GM21737 (cell line): Measurements from ENCODE around the gene ACER1.
"Not testable (repeated sequence)": the region's sequence is repeated elsewhere in the genome, so short reads cannot be mapped to it uniquely, and the experiment has no call there.

Experiments used
- ATAC-seq: cut with Tn5 transposase; IDR thresholded peaks from one replicate; pipeline ENCODE4 v1.9.1; 2021; ENCODE audit warnings: mild to moderate bottlenecking, moderate library complexity; ENCODE audit not compliant: unreplicated experiment

ACER1 gene, protein sequence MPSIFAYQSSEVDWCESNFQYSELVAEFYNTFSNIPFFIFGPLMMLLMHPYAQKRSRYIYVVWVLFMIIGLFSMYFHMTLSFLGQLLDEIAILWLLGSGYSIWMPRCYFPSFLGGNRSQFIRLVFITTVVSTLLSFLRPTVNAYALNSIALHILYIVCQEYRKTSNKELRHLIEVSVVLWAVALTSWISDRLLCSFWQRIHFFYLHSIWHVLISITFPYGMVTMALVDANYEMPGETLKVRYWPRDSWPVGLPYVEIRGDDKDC

DNA sequence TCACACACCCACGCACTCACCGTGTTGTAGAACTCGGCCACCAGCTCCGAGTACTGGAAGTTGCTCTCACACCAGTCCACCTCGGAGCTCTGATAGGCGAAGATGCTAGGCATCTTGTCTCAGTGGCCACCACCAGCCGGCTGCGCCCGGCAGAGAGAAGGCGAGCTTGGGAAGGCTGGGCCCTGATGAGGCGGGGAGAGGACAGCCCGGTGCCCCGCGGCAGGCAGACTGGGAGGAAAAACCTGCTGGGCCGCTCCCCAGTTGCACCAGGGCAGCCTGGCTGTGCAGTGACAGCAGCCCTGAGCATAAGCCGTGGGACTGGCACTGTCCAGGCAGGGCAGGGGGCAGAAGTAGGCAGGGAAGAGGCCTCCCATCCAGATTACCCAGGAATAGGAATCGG, at the start of gene ACER1:
Gene ACER1, minus strand, starts transcription at position 174 of the 400 bp plus-strand sequence. Its CDS starts 61 bp downstream, at position 113.
- no peak for ATAC-seq

DNA sequence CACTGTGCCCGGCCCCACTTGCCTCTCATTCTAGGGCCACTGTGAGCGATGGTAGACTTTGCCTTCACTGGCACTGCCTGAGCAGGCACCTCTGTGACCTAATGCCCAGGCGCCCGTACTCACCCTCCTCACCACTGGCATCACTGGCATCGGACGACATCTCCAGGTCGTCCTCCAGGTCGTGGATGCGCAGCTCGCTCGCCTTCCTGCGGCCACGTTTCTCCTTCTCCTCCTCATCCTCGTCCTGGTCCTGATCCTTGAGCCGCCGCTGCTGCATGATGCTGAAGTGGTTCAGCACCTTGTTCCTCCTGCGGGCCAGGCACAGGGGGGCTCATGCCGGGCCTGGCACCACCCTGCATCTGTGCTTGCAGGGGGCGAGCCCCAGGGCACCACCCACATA, 49.8 kb upstream of the ACER1 start:
- no peak for ATAC-seq

DNA sequence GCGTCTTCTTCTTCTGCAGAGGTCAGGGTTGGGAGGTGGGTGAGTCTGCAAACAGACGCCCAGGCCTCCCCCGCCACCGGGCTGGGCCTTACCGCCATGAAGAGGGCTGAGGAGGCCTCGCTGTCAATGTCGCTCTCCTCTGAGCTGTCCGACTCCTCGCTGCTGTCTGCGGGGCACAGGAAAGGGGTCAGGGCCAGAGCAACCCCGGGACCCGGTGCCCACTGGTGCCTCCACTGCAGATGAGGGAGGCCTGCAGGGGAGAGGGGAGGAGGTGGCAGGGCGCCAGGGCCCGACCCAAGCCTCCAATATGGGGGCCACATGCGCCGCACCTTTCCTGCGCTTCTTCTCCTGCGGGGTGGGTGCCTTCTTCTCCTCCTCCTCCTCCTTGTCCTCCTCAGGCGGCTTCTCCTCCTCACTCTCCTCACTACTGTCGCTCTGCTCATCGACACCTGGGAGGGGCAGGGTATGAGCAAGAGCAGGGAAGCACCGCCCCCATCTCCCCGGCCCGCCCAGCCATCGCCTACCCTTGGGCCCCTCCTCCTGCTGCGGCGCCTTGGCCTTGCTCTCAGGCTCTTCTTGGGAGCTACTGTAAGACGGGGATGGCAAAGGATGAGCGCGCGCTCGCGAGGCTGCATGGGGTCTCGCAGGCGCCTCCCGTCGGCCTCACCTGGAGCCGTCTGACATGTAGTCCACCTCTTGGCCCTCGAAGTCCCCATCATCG, 47.8 kb upstream of the ACER1 start:
- ATAC-seq: no peak

DNA sequence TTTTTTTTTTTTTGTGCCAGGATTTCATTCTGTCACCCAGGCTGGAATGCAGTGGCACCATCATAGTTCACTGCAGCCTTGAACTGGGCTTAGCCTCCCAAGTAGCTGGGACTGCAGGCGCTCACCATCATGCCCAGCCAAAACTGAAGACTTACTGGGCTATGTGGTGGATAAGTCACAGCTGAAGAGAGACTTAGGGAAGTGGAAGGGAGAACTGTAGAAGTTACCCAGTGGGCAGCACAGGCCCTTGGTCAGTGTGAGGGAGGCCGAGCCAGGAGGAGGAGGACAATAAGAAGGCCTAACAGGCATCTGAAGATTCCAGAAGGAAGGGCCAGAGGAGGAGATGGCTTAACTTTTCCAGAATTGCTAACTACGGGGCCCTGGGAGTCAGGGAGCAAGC, 46.3 kb upstream of the ACER1 start:
- no peak for ATAC-seq

DNA sequence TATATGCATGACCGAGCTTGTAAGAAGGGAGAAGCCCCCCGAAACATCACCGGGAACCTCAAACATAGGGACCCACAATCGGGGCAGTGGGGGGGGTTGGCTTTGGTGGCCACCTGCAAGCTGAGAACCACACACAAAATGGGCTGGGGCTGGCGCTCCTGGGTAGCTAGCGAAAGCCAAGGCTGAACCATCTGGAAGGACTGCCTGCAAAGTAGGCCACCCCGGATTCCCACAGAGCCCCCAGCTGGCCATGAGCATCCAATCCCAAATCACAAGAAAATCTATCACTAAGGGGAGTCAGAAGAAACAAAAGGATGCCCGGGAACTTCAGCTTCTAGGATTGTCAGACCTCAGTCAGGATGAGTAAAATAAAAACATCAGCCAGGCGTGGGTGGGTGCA, 45.1 kb upstream of the ACER1 start:
- no peak for ATAC-seq

DNA sequence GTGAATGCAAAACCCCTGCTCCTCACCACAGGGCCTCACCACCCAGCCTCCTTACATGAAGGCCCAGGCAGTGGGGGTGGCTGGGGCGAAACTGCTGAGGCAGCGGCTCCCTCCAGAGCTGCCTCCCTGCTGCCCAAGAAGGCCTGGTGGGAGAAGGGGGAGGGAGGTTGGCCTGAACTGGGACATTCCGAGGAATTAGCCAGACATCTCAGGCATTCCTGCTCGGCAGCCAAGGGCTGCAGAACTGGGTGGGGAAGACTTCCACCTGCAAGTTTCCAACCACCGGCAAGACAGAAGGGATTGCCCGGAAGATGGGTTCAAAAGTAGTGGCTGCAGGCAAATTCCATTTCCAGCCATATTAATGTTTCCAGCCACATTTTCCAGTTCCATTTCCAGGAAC, 44.6 kb upstream of the ACER1 start:
- no peak for ATAC-seq

DNA sequence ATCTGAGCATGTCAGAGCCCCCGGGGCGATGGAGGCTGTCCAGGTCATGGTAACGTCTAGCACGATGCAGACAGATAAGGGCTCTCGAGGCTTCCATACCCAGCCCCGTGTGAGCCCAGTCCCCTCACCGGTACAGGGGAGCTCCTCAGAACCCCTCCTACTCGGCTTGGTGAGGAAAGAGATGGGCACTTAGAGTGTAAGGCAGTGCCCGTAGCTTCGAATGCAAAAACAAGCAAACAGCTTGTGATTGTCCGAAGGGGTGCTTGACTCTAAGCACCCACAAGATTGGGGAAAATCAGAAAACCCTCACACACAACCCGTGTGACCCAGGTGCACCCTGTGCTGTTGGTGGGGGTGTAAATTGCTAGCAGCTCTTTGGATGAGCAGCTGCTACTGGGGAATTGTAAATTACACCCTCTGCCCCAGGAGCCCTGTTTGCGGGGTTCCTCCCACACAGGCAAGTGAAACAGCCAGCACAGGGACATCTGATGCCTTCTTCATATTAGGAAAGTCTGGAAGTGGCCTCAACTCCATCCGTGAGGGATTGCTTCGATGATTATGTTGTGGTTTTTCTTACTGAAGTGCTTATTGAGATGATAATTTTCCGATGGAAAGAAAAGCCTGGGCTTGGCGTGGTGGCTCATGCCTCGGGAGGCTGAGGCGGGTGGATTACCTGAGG, 43.2 kb upstream of the ACER1 start:
- no peak for ATAC-seq

DNA sequence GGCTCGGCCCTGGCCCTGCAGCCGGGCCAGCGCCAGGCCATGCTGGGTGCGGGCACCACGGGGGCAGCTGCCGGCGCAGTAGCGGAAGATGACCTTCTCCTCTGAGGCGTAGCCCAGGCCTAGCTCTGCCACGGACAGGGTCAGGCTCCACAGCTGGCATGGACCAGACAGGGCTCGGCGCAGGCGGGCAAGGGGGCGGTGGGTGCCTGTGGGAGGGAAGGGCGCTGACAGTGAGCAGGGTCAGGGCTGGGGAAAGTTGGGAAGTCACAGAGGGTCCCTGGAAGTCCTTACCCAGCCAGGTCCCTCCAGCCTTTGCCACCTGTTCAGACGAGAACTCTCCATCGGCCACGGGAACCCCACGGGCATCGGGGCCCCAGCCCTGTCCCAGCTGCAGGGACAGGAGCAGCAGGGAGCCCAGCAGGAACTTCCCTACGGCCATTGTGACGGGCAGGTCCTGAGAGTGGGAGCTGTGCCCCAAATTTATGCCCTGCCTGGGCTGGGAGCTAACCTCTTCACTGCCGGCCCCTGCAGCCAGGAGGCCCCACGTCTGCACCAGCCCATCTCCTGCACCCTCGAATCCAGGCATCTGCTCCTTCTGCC, 42.1 kb upstream of the ACER1 start, which contains the start of gene PSPN:
Gene PSPN, minus strand, starts transcription at position 523 of the 600 bp plus-strand sequence. Its CDS starts 84 bp downstream, at position 439.
- ATAC-seq: no peak

DNA sequence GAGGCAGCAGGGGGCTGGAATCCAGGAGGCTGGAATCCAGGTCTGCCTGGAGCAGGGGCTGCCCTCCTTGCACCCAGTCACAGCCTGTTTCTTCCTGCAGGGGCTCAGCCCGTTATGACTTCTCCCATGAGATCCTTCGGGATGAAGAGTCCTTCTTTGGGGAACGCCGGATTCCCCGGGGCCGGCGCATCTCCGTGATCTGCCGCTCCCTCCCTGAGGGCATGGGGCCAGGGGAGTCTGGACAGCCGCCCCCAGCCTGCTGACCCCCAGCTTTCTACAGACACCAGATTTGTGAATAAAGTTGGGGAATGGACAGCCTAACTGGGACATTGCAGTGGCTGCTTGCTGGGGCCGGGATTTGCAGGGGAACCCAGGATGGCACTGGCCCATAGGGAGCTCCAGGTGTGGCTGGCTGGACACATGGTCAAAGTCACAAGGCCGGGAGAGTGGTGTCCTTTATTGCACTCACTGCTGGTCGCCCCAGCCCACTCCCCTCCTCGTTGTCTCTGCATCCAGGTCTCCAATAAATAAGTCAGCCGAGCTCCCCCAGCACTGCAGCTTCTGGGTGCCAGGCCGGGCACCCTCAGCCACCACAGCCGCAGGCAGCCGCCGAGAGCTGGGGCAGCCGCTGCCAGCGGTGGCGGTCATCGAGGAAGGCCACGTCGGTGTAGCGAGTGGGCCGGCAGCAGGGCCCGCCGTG, 41.4 kb upstream of the ACER1 start:
- no peak for ATAC-seq

DNA sequence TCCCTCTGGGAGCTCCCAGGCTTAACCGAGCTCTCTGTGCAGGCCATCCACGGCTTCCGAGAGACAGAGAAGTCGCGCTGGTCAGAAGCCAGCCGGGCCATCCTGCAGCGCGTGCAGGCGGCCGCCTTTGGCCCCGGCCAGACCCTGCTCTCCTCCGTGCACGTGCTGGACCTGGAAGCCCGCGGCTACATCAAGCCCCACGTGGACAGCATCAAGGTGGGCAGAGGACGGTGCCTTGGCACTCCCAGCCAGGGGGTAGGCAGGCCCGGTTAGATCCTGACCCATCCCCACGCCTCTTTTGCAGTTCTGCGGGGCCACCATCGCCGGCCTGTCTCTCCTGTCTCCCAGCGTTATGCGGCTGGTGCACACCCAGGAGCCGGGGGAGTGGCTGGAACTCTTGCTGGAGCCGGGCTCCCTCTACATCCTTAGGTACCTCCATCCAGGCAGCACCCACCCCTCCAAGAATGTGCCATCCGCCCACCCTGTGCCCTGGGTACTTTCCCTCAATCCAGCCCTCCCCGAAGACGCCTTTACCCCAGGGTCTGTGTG, 40.8 kb upstream of the ACER1 start:
- no peak for ATAC-seq

DNA sequence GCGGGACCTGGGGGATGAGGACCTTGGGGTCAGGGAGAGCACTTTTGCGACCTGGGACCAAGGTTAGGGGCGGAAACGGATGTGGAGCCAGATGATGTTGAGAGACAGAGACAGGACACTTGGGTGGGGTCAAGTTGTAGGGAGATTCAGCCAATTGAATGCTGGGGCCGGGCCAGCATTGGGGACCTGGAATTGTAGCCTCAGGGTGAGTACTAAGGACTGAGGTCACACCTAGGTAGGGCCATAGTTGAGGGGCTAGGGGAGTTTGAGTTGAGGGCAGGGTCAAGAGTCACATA, 40.3 kb upstream of the ACER1 start:
- ATAC-seq: no peak

DNA sequence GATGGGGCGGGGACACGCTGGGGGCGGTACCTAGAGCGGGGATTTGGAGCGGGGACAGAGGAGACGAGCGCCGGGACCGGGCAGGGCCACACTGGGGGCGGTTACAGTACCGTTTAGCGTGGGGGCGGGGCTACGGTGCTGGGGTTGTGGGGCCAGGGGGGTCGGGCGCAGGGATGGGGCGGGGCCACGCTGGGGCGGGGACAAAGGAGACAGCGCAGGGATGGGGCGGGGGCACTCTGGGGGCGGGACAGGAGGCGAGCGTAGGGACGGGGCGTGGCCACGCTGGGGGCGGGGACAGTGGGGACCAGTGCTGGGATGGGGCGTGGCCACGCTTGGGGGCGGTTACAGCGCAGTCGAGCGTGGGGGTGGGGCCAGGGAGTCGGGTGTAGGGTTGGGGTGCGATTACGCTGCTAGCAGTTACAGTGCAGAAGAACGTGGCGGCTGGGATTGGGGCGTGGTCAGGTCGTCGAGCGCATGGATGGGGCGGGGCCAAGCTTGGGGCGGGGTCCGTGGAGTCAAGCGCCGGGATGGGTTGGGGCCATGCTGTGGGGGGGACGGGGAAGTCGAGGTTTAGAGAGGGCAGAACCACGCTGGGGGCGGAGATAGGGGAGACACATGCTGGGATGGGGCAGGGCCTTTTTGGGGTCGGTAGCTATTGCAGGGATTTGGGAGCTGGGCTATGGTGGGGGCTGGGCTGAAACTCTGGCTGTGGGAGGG, 39.8 kb upstream of the ACER1 start:
- peak; percentile 63 for ATAC-seq

DNA sequence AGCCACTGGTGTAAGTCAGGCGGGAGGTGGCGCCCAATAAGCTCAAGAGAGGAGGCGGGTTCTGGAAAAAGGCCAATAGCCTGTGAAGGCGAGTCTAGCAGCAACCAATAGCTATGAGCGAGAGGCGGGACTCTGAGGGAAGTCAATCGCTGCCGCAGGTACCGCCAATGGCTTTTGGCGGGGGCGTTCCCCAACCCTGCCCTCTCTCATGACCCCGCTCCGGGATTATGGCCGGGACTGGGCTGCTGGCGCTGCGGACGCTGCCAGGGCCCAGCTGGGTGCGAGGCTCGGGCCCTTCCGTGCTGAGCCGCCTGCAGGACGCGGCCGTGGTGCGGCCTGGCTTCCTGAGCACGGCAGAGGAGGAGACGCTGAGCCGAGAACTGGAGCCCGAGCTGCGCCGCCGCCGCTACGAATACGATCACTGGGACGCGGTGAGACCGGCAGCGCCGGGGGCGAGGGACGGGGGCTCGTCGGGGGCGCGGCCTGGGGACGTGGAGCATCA, 39.2 kb upstream of the ACER1 start, which contains the start of gene ALKBH7:
Gene ALKBH7, plus strand, starts transcription at position 201 of the 502 bp plus-strand sequence. Its CDS starts 27 bp downstream, at position 228.
- peak; percentile 62 for ATAC-seq

DNA sequence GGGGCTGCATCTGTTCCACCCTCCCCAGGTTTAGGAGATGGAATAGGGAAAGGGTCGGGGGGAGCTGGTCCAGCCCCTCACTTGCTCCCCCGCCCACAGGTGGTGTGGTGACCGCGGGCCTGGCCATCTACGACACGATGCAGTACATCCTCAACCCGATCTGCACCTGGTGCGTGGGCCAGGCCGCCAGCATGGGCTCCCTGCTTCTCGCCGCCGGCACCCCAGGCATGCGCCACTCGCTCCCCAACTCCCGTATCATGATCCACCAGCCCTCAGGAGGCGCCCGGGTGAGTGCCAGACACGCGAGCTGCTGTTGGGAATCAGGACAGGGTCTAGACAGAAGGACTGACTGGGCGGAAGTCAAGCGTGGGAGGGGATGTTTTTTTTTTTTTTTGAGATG, 30.9 kb upstream of the ACER1 start:
- no peak for ATAC-seq

DNA sequence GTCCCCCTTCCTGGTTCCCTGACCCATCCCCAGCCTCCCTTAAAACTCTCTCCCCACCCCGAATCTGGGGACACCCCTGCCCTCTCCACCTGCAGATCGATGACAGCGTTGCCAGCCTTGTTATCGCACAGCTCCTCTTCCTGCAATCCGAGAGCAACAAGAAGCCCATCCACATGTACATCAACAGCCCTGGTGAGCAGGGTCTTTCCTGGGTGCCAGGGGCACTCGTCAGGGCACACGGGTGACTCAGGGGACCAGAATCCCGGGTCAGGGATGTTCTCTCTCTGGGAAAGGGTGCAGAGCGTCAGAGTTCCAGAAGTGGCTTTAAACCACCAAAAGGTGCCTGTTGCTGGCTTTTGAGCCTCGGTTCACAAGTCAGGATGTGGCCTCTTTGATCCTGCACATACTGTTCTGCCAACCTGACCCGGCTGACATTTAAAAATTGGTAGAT, 29.0 kb upstream of the ACER1 start:
- no peak for ATAC-seq

DNA sequence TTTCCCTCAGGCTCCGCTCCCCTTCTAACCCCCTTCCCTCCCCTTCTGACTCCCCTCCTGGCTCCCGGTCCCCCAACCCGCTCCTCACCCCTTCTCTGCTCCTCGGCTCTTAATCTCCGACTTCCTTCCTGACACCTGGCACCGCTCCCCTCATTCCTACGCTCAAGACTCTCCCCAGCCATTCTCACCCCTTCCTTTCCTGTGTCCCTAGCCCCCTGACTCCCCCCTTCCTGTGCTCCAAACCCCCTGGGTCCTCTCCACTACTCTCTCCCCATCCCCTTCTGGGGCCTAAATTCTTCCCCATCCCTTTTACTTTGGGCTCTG, 28.6 kb upstream of the ACER1 start:
- ATAC-seq: no peak

DNA sequence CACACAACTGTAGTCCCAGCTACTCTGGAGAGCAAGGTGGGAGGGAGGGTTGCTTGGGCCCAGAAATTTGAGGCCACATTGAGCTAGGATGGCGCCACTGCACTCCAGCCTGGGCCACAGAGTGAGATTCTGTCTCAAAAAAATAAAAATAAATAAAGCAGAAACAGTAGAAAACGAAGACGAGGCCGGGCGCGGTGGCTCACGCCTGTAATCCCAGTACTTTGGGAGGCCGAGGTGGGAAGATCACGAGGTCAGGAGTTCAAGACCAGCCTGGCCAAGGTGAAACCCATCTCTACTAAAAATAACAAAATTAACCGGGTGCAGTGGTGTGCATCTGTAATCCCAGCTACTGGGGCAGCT, 27.4 kb upstream of the ACER1 start:
- not testable (repeated sequence) for ATAC-seq

DNA sequence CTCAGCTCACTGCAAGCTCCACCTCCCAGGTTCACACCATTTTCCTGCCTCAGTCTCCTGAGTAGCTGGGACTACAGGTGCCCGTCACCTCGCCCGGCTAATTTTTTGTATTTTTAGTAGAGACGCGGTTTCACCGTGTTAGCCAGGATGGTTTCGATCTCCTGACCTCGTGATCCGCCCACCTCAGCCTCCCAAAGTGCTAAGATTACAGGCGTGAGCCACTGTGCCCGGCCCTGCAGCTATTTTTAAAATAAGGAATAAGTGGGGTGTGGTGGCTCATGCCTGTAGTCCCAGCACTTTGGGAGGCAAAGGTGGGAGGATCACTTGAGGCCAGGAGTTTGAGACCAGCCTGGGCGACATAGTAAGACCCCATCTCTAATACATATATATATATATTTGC, 27.0 kb upstream of the ACER1 start:
- ATAC-seq: not testable (repeated sequence)

DNA sequence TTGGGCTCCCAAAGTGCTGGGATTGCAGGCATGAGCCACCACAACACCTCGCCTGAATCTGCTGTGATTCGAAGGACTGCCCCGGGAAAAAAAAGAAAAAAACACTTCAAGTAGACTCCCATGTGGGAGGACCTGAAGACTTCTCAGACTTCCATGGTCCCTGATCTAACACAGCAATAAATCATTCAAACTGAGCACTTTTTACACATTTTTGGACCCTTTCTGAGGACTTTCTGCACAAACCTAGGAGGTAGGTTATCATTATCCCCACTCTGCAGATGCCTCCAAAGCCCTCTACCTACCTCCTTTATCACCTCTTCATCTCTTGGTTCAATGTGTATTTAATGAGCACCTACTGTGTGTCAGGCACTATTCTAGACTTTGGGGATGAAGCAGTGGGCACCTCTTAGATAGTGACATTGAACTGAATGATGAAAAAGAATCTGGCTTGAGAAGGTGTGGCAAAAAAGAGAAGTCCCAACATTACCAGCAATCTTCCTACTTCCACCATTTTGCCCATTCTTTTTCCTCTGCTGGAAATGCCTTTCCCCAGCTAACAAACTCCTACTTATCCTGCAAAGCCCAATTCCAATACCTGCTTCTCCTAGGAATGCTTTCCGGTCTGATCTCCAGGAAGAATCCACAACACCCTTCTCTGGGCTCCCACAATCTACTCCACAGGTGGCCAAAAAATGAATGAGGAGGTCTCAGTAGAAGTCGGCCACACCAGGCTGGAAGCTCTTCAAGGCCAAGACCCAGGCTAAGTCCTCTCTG, 26.3 kb upstream of the ACER1 start:
- ATAC-seq: no peak
